Muscle layer of duodenum (tissue), 2 donors: ENCODE measurements around the gene C19orf44.

Source experiments
- H3K27ac ChIP-seq: one replicate; pipeline ENCODE4 v1.7.0; 2013; ENCODE audit warnings: mild to moderate bottlenecking, low read length
- H3K27me3 ChIP-seq: one replicate; pipeline ENCODE4 v1.7.0; 2013; ENCODE audit warnings: low read depth, mild to moderate bottlenecking, control low read depth, low read length
- H3K36me3 ChIP-seq, 2 donors: one replicate each; pipeline ENCODE4 v1.7.0; 2013; ENCODE audit warnings: low read length in 2 of 2, control low read depth in 1 of 2, mild to moderate bottlenecking in 1 of 2; ENCODE audit not compliant: insufficient read depth in 2 of 2, control insufficient read depth in 1 of 2
- H3K4me1 ChIP-seq, 2 donors: one replicate each; pipeline ENCODE4 v1.7.0; 2013; ENCODE audit warnings: low read length in 2 of 2, mild to moderate bottlenecking in 2 of 2, control low read depth in 1 of 2, moderate library complexity in 1 of 2; ENCODE audit not compliant: insufficient read depth in 2 of 2, control insufficient read depth in 1 of 2
- H3K4me3 ChIP-seq, 2 donors: one replicate each; pipeline ENCODE4 v1.7.0; 2013; ENCODE audit warnings: low read length in 2 of 2, low read depth in 1 of 2, mild to moderate bottlenecking in 1 of 2
- H3K9me3 ChIP-seq, 2 donors: one replicate each; pipeline ENCODE4 v1.7.0; 2013; ENCODE audit warnings: low read length in 2 of 2, control low read depth in 1 of 2, mild to moderate bottlenecking in 1 of 2; ENCODE audit not compliant: control insufficient read depth in 1 of 2
- donor health status: healthy.

Gene C19orf44

GRCh38 chr19:16529466-16530144 lies 33.4 kb downstream of the C19orf44 start:
- no peak overlapping the region for H3K4me3 ChIP-seq
- no peak overlapping the region for H3K27ac ChIP-seq
- no peaks in the 10 kb centered on the region for H3K4me1 ChIP-seq
- peaks cover 44 to 98% of the 10 kb centered on the region in 2 donors for H3K36me3 ChIP-seq
- H3K27me3 ChIP-seq, result no peaks in the 10 kb centered on the region
- no peaks in the 10 kb centered on the region for H3K9me3 ChIP-seq

GRCh38 chr19:16530540-16531379 lies 34.6 kb downstream of the C19orf44 start:
- Histone ChIP-seq H3K4me3 (no peak overlapping the region), H3K27ac (no peak overlapping the region), H3K36me3 (peaks cover 44 to 98% of the 10 kb centered on the region in 2 donors), H3K27me3 (no peaks in the 10 kb centered on the region), H3K9me3 (no peaks in the 10 kb centered on the region), H3K4me1 (no peaks in the 10 kb centered on the region)

- H3K4me3 ChIP-seq, result no peak overlapping the region
- peaks cover 41 to 97% of the 10 kb centered on the region in 2 donors for H3K36me3 ChIP-seq
- H3K27ac ChIP-seq, result no peak overlapping the region
- H3K27me3 ChIP-seq, result no peaks in the 10 kb centered on the region
- no peaks in the 10 kb centered on the region for H3K4me1 ChIP-seq
- no peaks in the 10 kb centered on the region for H3K9me3 ChIP-seq
These were observed 35.1 kb downstream of the C19orf44 start for GRCh38 chr19:16531380-16531669.

- no peak overlapping the region for H3K4me3 ChIP-seq
- no peaks in the 10 kb centered on the region for H3K27me3 ChIP-seq
- no peaks in the 10 kb centered on the region for H3K9me3 ChIP-seq
- no peak overlapping the region for H3K27ac ChIP-seq
- peaks cover 0 to 5% of the 10 kb centered on the region in 2 donors for H3K4me1 ChIP-seq
- peaks cover 39 to 95% of the 10 kb centered on the region in 2 donors for H3K36me3 ChIP-seq
These were observed 36.4 kb downstream of the C19orf44 start for GRCh38 chr19:16532440-16533234.

GRCh38 chr19:16535381-16535780 lies 39.2 kb downstream of the C19orf44 start:
- H3K27ac ChIP-seq, result no peak overlapping the region
- H3K4me3 ChIP-seq, result no peak overlapping the region
- H3K9me3 ChIP-seq, result no peaks in the 10 kb centered on the region
- peaks cover 23 to 80% of the 10 kb centered on the region in 2 donors for H3K36me3 ChIP-seq
- H3K4me1 ChIP-seq, result peaks cover 0 to 23% of the 10 kb centered on the region in 2 donors
- H3K27me3 ChIP-seq, result no peaks in the 10 kb centered on the region

GRCh38 chr19:16536130-16536529 lies 39.9 kb downstream of the C19orf44 start:
- Histone ChIP-seq H3K9me3 (no peaks in the 10 kb centered on the region), H3K27me3 (no peaks in the 10 kb centered on the region), H3K36me3 (peaks cover 20 to 72% of the 10 kb centered on the region in 2 donors)

GRCh38 chr19:16537111-16537510 lies 40.9 kb downstream of the C19orf44 start:
- H3K27me3 ChIP-seq, result no peaks in the 10 kb centered on the region
- peaks cover 13 to 63% of the 10 kb centered on the region in 2 donors for H3K36me3 ChIP-seq
- no peak overlapping the region for H3K27ac ChIP-seq
- H3K4me3 ChIP-seq, result no peak overlapping the region
- peaks cover 6 to 36% of the 10 kb centered on the region in 2 donors for H3K4me1 ChIP-seq
- no peaks in the 10 kb centered on the region for H3K9me3 ChIP-seq

More at GRCh38 chr19:16536130-16536529, 39.9 kb downstream of the C19orf44 start:
- Histone ChIP-seq H3K27ac (no peak overlapping the region), H3K4me1 (peaks cover 4 to 31% of the 10 kb centered on the region in 2 donors), H3K4me3 (no peak overlapping the region)

- H3K9me3 ChIP-seq, result no peaks in the 10 kb centered on the region
- H3K4me1 ChIP-seq, result peaks cover 6 to 48% of the 10 kb centered on the region in 2 donors
- H3K36me3 ChIP-seq, result peaks cover 6 to 25% of the 10 kb centered on the region in 2 donors
- peak overlapping the region; percentile 64 for H3K27ac ChIP-seq
- no peaks in the 10 kb centered on the region for H3K27me3 ChIP-seq
- peak overlapping the region; percentile 81 to 100 for H3K4me3 ChIP-seq
These were observed 44.8 kb downstream of the C19orf44 start for GRCh38 chr19:16540948-16541347.

- Histone ChIP-seq H3K27me3 (no peaks in the 10 kb centered on the region), H3K4me1 (peaks cover 6 to 48% of the 10 kb centered on the region in 2 donors), H3K36me3 (peaks cover 6 to 20% of the 10 kb centered on the region in 2 donors), H3K27ac (peak overlapping the region; percentile 64), H3K4me3 (peak overlapping the region; percentile 81 to 100), H3K9me3 (no peaks in the 10 kb centered on the region)
These were observed 45.4 kb downstream of the C19orf44 start for GRCh38 chr19:16541526-16542044.

- Histone ChIP-seq H3K27me3 (no peaks in the 10 kb centered on the region), H3K9me3 (no peaks in the 10 kb centered on the region), H3K36me3 (peaks cover 6 to 15% of the 10 kb centered on the region in 2 donors), H3K4me3 (peak within 1 kb of the TSS; percentile 81 to 100), H3K27ac (peak within 1 kb of the TSS; percentile 64), H3K4me1 (peaks cover 6 to 44% of the 10 kb centered on the region in 2 donors)
These were observed 46.1 kb downstream of the C19orf44 start, which contains the start of gene CHERP for GRCh38 chr19:16542045-16542909. Gene CHERP (minus strand): TSS chr19:16542437. CDS start chr19:16542378, 59 bp downstream.
